OCI-M2 (cell line): Measurements from ENCODE around the gene DOC2B.

Experiments used
- DNase-seq: peaks from one replicate; lab custom pipeline; 2025; ENCODE audit not compliant: unreplicated experiment; lab: John Stamatoyannopoulos, UW

The DOC2B gene

DNA sequence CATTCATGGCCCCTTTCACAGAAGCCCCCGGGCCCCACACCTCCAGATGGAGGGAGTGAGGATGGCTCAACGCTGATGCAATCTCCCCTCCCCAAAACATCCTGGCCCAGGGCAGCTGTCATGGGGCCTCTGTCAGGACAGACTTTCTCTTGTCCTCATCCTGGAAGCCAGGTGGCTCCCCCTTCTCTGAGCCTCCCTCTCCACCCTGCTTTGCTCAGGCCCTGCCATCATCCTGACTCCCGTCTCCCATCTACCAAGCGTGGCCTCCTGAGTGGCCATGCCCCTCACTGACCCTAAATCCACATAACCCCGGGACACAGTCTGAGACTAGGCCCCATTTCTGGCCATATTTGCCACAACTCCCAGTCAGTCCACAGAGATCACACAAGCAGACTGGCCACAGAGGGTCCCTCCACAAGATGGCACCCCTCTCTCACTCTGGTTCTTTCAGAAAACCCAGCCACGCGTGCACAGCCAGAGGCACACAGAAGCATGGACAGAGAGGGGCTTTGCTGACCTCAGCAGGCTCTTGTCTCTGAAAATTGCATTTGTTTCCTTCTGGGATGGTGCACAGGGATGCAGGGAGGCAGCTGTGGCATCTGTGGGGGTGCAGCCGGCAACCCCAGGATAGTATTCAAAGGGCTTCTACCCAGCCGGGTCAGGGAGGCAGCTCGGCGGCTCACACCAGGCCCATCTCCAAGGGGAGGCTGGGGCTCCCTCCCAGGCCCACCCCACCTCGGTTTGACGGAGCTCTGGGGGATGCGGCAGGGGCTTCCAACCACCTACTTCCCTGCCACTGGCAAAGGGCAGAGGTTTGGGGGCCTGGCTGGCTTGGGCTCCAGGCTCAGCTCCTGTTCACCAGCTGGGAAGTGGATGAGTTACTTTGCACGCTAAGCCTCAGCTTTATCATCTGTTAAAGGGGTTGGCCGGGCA lies 16.9 kb downstream of the DOC2B start:
- no peak for DNase-seq

DNA sequence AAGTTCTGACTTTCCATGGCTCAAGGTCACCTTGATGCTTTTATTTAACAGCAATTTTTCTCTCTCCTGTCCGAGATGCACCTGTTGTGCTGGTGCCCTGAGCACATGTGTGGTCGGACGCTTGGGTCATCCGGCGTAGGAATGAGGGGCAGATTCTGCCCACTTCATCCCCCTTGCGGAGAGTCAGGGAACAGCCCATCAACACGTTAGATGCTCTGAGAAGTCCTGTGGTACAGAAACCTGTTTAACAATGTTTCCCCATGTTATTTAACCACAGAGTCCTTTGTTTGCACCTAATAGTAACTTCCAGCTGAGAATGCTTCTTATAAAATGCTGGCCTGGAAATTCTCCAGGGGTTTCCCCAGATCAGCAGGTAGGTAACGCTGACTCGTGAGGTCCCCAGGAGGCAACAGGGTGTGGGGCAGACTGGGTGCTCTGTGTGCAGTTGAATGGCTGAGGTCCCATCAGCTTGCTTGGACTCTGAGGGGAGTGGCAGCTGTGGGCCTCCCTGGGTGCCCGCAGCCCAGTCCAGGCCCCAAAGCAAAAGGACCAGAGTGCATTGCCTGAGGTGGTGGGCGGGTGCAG lies 17.8 kb downstream of the DOC2B start:
- no peak for DNase-seq

DNA sequence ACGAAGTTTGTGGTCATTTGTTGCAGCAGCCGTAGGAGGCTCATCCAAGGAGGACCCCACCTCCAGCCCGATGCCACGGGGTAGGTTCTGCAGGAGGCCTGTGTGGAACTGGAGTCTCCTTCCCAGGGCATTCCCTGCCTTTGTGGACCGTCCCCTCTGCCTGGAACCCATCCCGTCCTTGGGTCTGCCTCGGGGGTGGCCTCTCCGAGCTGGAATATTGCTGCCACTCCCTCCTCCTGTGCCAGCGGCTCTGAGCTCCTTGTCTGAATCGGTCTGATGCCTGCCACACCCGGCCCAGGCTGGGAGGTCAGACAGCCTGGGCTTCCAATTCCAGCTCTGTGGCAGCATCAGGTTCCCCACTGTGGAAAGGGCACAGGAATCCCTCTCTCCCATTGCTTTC lies 18.8 kb downstream of the DOC2B start:
- no peak for DNase-seq

DNA sequence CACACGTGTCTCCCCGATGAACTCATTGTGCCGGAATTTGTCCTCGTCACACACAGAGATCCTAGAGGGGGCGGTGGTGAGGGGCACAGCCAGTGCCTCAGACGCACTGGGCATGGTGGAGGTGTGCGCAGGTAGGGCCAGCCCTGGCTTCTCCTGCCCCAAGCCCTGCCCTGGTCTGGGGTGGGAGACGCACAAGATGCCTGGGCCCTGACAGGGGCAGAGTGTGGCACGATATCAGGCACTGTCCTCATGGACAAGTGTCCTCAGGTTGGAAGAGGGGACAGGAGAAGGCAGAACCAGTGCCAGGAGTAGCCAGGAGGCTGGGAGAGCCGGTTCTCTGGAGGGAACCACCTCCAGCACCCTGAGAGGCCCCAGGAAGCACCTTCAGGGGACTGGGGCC lies 20.0 kb downstream of the DOC2B start:
- DNase-seq: no peak

DNA sequence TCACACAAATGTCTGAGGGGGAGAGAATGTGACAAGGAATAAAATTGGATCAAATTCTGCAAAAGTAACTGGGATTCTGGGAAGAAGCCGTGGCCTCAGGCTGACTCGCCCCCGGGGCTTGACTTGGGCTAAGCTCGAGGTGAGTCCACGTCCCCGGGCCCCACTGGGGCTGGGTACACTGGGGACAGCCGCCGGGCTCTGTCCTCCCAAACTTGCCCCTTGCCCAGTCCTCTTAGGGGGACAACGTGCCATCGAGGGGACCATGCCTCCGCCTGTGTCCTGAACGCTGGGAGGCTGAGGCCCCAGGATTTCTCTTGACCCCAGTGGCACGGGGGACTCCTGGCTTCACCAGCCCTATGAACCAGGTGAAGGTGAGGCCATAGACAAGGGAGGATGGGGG lies 21.1 kb downstream of the DOC2B start:
- no peak for DNase-seq

DNA sequence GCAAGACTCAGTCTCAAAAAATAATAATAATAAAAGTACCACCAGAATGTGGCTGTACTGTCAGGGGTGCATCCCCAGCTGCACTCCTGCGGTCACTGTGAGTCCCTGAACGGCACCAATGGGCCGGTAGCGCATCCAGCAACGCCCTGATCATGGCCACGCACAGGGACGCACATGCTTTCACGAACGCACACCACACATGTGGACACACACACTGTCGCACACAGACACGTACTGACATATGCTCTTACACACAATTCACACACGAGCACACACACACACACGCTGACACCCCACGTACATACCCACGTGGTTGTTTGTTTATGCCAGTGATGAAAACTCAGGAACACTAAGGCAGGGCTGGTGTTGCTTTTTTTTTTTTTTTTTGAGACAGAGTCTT lies 21.8 kb downstream of the DOC2B start:
- no peak for DNase-seq

DNA sequence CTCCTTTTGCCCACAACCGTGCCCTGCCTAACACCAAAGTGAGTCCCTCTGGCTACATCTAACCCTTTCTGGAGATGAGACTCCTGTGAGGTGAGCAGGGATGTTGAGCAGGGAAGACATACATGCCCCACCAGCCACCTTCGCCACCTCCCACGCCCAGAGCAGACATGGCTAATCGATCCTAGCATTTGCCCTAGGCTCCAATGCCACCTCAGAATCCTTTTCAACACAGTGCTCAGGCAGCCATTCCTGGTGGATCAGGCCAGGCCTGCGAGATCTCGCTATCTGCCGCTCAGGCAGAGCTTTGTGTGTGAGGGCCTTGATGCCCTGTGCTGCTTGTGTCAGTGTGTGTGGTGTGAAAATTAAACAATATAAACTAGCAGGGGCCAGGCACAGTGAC lies 23.1 kb downstream of the DOC2B start:
- DNase-seq: no peak

DNA sequence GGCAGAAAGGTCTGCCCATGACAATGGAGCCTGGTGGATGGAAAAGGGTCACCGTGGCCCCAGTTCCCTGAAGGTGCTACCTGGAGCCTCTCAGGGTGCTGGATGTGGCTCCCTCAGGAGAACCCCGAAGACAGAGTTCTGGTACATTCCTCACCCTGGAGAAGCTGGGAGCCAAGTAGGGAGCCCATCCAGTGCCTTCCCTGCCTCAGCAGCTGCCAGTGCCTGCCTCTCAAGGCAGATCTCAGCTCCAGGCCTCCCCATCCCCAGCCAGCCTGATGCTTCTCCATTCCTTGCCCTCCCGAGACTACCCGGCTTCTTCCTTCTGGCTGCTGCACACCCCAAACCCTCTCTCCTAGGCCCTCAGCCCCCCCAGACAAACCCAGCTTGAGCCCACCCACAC lies 23.5 kb downstream of the DOC2B start:
- no peak for DNase-seq

DNA sequence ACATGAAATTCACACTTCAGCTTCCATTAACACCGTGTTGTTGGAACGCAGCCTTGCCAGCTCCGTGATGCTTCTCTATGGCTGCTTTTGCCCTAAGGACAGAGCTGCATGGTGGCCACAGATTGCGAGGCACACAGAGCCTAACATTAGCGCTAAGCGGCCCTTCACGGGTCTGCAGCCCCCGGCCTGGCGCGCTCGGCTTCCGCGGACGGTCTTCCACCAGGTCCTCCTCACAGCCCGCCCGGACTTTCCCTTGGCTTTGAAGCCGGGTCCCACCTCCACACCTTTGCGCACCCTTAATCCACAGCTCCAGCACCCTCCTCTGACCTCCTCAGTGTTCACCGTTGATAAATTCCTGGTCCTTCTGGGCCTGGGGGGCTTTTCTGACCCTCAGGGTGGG lies 24.5 kb downstream of the DOC2B start:
- DNase-seq: no peak

DNA sequence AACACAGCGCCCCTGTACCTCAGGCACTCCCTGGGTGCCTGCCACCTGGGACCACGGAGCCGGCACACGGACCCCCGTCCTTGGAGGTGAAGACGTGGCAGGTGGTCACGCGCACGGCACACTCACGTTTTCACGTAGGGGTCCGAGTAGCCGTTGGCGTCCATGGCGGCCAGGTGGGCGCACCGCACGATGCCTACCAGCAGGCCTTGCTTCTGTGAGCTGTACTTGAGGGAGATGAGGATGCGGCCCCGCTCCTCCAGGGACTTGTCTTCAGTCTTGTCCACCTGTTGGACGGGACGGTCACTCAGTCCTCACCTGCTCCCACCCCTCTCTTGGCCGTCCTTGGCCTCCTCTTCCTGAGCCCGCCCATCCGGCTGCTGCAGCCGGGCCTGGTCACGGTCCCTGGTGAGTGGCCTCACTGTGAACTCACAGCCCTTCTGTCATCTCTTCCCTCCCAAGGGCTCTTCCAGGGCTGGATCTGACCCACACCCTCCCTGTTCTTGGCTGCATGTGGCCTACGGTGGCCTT lies 25.3 kb downstream of the DOC2B start:
- no peak for DNase-seq

DNA sequence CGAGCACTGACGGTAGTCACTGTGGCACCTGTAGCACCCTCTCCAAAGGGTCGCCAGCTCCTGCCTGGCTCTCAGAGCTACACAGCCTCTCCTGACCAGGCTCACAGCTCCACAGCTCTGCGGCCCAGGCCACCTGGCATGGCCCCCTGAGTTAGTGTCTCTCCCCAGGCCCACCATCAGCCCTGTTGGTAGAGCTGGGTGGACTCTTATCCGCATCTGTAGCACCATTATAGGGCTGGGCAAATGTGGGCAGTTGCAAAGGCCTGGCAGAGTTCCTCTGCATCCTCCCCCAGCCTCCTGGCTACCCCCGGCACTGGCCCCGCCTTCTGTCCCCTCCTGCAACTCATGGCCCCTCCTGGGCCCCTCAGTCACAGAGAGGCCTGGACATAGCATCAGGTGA lies 25.9 kb downstream of the DOC2B start:
- no peak for DNase-seq

DNA sequence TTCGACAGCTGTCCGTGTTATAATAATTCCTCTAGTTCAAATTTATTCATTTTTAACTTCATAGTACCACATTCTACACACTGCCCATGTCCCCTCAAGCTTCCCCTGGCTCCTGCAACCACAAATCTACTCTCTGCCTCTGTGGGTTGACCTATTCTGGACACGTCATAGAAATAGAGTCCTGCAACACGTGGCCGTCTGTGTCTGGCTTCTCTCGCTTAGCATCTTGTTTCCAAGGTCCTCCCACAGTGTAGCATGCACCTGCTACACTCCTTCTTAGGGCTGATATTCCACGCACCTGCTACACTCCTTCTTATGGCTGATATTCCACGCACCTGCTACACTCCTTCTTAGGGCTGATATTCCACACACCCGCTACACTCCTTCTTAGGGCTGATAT lies 27.6 kb downstream of the DOC2B start:
- no peak for DNase-seq

DNA sequence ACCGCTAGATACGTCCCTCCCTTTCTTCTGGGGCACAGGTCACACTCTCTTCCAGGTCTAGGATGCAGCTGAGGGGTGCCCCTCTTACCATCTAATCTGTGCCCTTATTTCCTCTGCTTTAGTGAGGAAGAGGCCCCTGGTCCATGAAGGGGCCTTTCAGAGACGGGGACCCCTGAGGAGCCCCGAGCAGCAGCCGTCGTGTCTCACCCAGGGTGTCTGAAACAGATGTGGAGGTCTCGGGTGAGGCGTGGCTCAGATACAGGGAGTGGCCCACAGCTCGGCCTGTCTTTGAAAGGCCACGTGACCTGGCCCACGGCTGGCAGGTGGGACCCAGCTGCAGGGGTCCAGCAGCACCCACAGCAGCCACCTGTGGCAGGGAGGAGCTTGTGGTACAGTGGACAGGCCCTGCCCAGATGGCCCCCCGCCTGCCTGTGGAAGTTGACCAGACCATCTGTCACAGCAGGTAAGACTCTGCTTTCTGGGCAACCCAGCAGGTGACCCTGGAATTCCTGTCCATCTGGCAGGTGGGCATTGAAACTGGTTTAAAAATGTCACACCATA lies 28.5 kb downstream of the DOC2B start:
- no peak for DNase-seq

DNA sequence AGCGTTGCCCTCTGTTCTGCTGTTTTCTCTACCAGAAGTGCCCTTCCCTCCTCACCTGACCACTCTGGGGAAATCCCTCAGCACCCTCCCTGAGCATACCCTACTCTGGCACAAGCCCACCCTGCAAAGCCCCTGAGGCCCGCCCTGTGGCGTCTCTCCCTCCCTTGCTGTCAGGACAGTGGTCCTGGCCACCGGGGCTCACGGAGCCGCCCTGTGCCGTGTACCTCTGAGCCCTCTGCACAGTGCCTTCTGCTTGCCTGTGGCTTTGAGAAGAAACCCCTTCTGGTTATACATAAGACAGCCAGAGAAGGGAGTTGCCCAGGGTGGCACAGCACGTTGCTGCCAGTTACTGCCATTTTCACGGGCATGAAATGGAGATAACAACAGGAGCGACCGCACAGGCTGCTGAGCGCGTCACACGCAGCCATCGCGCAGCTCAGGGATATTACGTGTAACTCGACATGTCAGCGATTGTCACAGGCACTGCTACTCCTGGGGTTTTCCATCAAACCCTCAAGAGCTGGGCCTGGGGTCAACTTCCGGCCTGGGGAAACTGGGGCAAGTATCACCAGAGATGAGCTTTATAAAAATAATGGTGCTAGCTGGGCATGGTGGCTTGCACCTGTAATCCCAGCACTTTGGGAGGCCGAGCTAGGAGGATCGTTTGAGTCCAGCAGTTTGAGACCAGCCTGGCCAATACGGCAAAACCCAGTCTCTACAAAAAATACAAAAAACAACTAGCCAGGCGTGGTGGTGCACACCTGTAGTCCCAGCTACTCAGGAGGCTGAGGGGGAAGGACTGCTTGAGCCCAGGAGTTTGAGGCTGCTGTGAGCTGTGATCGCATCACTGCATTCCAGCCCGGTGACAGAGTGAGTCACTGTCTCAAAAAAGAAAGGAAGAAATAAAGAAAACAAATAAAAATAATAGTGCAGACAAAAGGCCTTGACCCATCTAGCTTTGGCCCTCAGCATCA lies 29.3 kb downstream of the DOC2B start:
- DNase-seq: no peak

DNA sequence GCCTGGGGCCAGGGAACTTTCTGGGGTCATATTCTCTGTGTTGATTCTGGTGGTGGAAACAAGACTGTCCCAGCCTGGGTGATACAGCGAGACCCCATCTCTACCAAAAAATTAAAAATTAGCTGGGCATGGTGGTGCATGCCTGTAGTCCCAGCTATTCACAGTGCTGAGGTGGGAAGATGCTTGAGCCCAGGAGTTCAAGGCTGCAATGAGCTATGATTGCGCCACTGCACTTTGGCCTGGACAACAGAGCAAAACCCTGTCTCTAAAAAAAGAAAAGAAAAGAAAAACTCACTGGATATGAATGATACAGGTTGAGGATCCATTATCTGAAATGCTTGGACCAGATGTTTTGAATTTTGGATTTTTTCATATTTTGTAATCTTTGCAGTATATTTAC lies 30.4 kb downstream of the DOC2B start:
- no peak for DNase-seq

DNA sequence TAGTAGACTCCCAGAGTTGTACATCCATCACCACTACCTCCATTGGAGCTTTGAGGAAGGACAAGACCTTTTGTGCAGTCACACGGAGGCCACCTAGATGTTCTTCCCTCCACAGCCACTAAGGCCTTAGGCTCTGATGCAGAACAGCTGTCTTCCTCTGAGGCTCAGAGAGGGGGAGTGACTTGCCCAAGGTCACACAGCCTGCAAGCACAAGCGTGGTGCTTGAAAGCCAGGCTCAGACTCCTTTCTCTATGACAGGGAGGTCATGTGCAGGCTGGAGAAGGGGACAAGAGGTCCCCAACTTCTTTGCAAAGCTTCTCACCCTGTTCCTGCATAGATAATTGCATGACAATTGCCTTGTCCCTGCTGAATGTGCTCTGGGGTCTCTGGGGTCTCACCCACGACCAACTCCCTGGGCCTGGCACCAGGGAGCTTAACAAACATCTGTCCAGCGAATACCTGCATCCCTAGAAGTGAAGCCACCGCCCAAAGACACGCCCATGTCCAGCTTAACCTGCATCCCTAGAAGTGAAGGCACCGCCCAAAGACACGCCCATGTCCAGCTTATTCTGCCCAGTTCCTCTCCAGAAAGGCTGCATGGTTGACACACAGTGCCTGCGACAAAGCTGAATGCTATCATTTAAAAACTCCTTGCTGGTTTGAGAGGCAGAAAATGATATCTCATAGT lies 31.4 kb downstream of the DOC2B start:
- no peak for DNase-seq

DNA sequence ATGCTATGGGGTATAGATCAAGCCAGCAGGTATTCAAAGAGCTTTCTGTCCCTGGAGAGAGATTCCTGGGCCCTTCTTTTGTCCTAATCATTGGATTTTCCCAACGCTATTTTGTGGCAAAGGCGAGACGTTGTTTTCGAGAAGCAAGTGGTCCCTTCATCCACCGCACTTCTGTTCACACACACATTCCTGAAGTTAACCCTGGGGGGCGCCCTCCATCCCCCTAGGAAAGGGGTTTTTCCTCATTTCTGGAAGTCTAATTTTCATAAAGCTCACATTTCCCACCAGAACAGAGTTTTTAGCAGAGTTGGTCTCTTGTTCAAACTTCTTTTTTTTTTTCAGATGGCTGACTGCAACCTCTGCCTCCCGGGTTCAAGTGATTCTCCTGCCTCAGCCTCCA lies 32.2 kb downstream of the DOC2B start:
- no peak for DNase-seq

DNA sequence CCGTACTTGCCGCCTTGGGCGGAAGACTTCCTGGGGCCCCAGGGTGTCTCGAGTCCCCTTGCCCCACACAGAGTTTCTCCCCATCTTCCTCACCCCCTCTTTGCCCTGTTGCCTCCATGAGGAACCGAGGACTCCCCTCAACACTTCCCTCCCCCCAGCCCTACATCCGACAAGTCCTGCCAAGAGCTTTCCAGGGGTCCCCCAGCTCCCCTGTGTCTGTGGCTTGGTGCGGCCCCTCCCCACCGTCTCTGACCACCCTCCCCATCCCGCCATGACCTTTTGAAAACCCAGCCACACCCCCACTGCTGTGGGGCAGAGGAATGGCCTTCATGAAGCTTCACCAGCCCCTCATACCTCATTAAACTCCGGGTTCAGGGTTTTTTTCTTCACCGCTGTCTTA lies 32.7 kb downstream of the DOC2B start:
- DNase-seq: no peak

DNA sequence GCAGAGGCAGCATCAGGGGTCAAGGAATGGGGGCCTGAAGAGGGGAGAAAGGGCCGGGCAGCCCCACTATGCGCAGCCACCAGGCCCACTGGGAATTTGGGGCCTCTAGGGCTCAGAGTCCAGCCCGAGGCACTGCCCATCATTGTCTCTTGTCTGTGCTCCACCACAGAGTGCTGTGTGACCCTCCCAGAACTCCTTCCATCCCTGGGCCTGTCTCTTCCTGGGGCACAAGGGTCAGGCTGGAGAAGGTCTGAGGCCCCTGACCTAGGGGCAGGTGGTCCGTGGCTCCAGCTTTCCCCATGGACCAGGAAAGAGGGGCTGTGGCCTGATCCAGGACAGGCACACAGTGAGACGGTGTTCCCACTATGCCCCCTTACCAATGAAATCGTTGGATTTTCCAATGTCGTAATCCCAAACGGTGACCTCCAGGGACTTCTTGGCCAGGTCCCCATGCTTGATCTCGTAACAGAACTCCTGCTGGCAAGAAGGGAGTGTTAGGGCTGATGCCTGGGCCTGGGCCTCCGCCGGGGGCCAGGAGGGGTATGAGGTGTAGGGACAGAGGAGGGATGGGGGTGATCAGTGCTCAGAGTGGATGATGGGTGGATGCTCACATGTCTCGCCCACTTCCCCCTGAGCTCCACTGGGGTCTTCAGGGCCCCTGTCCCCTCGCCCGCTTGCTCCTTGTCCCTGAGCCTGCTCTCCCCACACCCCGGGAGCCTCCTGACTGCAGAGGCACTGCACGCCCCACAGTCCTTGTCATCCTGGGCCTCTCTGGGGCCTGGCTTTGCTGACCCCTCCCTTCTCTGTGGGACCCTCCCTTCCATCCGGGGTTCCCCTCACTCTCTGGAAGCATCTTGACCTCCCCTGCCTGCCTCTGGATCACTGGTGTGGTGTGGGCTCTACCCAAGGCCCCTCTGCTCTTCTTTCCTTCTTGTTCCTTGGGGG lies 33.4 kb downstream of the DOC2B start:
- DNase-seq: no peak
